Measurements from ENCODE around the gene DCAF6. TPM values are rescaled to one million over a fixed set of nuclear protein-coding genes. Genes with fewer than 3 reads are reported as not detected.

DCAF6 gene
- total RNA-seq, 2 donors from 2014 or later: 21.4 to 32.3 TPM

DNA sequence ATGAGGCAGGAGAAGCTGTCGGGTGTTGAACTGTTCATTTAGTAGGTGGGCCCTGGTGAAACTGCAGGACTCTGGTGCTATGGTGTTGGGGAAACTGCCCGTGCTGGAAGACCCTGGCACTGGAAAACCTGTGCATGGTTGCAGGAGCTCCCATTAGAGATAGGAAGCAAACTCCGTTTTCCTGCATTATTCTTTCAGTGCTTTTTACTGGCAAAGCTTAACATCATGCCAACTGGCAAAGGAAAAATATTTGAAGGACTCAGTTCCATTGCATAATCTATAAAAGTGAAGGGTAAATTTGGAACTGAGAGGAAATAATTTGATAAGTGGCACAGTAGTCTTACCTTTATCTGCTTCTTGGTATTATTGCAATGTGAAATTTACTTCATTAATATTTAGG, 32.1 kb downstream of the DCAF6 start:
- TF ChIP-seq, protein P1, sequence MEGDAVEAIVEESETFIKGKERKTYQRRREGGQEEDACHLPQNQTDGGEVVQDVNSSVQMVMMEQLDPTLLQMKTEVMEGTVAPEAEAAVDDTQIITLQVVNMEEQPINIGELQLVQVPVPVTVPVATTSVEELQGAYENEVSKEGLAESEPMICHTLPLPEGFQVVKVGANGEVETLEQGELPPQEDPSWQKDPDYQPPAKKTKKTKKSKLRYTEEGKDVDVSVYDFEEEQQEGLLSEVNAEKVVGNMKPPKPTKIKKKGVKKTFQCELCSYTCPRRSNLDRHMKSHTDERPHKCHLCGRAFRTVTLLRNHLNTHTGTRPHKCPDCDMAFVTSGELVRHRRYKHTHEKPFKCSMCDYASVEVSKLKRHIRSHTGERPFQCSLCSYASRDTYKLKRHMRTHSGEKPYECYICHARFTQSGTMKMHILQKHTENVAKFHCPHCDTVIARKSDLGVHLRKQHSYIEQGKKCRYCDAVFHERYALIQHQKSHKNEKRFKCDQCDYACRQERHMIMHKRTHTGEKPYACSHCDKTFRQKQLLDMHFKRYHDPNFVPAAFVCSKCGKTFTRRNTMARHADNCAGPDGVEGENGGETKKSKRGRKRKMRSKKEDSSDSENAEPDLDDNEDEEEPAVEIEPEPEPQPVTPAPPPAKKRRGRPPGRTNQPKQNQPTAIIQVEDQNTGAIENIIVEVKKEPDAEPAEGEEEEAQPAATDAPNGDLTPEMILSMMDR (conservative IDR thresholded peaks at IDR 0.05): no peak
- no peak overlapping the region for H3K4me3 ChIP-seq (ENCODE audit: low read length)
- Mint-ChIP-seq H3K27me3 (ENCODE audit: insufficient read depth) (no peaks in the 10 kb centered on the region), H3K36me3 (ENCODE audit: low read depth) (peaks cover 38% of the 10 kb centered on the region), H3K9me3 (no peaks in the 10 kb centered on the region), H3K27ac (no peak overlapping the region), H3K4me3 (no peak overlapping the region), H3K4me1 (peaks cover 17% of the 10 kb centered on the region)
- no peak overlapping the region for H3K27ac ChIP-seq (ENCODE audit: low read depth, low read length)
- DNase-seq: no peak
- WGBS, 2 experiments (ENCODE audit: insufficient coverage in 1 of 2, insufficient read length in 1 of 2): 87 to 96% methylated on average over 3 of the region's 3 CpGs
- no peaks in the 10 kb centered on the region for H3K4me1 ChIP-seq (ENCODE audit: control insufficient read depth, insufficient read depth, low read length)
- H3K9me3 ChIP-seq (ENCODE audit: control insufficient read depth, low read length): peaks cover 7% of the 10 kb centered on the region
- peaks cover 57% of the 10 kb centered on the region for H3K36me3 ChIP-seq (ENCODE audit: control insufficient read depth, insufficient read depth, low read length)
- no peak overlapping the region for H3K9ac ChIP-seq (ENCODE audit: extremely low read depth, low read length, poor library complexity, severe bottlenecking)
- no peaks in the 10 kb centered on the region for H3K27me3 ChIP-seq (ENCODE audit: control insufficient read depth, insufficient read depth, low read length, poor library complexity, severe bottlenecking)

DNA sequence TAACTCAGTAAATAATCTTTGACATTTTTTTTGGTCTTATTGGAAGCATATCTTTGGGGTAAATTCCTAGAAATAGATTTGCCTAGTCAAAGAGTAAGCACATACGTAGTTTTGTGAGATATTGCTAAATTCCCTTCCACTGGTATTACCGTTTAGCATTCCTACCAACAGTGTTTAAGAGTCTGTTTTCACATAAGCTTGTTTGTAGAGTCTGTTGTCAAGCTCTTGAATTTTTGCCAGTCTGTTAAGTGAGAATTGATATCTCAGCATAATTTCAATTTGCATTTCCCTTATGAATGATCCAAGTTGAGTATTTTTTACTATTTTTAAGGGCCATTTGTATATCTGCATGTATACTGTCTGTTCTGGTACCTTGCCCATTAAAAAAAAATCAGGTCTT, 37.3 kb downstream of the DCAF6 start:
- no peaks in the 10 kb centered on the region for H3K27me3 ChIP-seq (ENCODE audit: control insufficient read depth, insufficient read depth, low read length, poor library complexity, severe bottlenecking)
- Mint-ChIP-seq H3K36me3 (ENCODE audit: low read depth) (peaks cover 40% of the 10 kb centered on the region), H3K9me3 (no peaks in the 10 kb centered on the region), H3K27ac (no peak overlapping the region), H3K4me3 (no peak overlapping the region), H3K27me3 (ENCODE audit: insufficient read depth) (no peaks in the 10 kb centered on the region), H3K4me1 (no peaks in the 10 kb centered on the region)
- no peak overlapping the region for H3K9ac ChIP-seq (ENCODE audit: extremely low read depth, low read length, poor library complexity, severe bottlenecking)
- no peak overlapping the region for H3K4me3 ChIP-seq (ENCODE audit: low read length)
- TF ChIP-seq, protein P1 (conservative IDR thresholded peaks at IDR 0.05): no peak
- peaks cover 12% of the 10 kb centered on the region for H3K9me3 ChIP-seq (ENCODE audit: control insufficient read depth, low read length)
- DNase-seq: no peak
- 97% methylated on average over 2 of the region's 2 CpGs; no CpG with 5 or more reads in 1 of the 2 experiments for WGBS, 2 experiments (ENCODE audit: insufficient coverage in 1 of 2, insufficient read length in 1 of 2)
- H3K36me3 ChIP-seq (ENCODE audit: control insufficient read depth, insufficient read depth, low read length): peaks cover 63% of the 10 kb centered on the region
- no peaks in the 10 kb centered on the region for H3K4me1 ChIP-seq (ENCODE audit: control insufficient read depth, insufficient read depth, low read length)
- H3K27ac ChIP-seq (ENCODE audit: low read depth, low read length): no peak overlapping the region

DNA sequence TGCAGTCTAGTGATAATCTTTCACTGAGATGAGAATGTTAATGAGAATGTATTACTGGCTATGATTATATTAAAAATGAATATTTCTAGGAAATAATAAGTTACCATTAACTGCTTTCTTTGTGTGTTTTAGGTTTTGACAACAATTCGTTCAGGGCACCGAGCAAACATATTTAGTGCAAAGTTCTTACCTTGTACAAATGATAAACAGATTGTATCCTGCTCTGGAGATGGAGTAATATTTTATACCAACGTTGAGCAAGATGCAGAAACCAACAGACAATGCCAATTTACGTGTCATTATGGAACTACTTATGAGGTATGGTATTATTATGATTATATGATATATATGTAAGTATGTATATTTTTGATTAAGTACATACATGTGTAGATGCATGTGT, 38.2 kb downstream of the DCAF6 start:
- H3K4me1 ChIP-seq (ENCODE audit: control insufficient read depth, insufficient read depth, low read length): no peaks in the 10 kb centered on the region
- no peaks in the 10 kb centered on the region for H3K9me3 Mint-ChIP-seq

More for the DNA sequence above, 38.2 kb downstream of the DCAF6 start:
- Mint-ChIP-seq H3K27me3 (ENCODE audit: insufficient read depth) (no peaks in the 10 kb centered on the region), H3K4me3 (no peak overlapping the region), H3K4me1 (no peaks in the 10 kb centered on the region), H3K27ac (no peak overlapping the region), H3K36me3 (ENCODE audit: low read depth) (peaks cover 44% of the 10 kb centered on the region)
- Histone ChIP-seq H3K9me3 (ENCODE audit: control insufficient read depth, low read length) (peaks cover 12% of the 10 kb centered on the region), H3K4me3 (ENCODE audit: low read length) (no peak overlapping the region), H3K36me3 (ENCODE audit: control insufficient read depth, insufficient read depth, low read length) (peaks cover 66% of the 10 kb centered on the region), H3K27me3 (ENCODE audit: control insufficient read depth, insufficient read depth, low read length, poor library complexity, severe bottlenecking) (no peaks in the 10 kb centered on the region), H3K9ac (ENCODE audit: extremely low read depth, low read length, poor library complexity, severe bottlenecking) (no peak overlapping the region), H3K27ac (ENCODE audit: low read depth, low read length) (no peak overlapping the region)
- 97 to 100% methylated on average over 2 to 4 of the region's 4 CpGs for WGBS, 2 experiments (ENCODE audit: insufficient coverage in 1 of 2, insufficient read length in 1 of 2)
- TF ChIP-seq, protein P1 (conservative IDR thresholded peaks at IDR 0.05): no peak
- DNase-seq: no peak

Measured in endodermal cell (in vitro differentiated cells).